HepG2 (cell line): ENCODE data around the gene ICAM3. TPM values are rescaled to one million over a fixed set of nuclear protein-coding genes. Genes with fewer than 3 reads are reported as not detected.

Experiments used
- CENPX ChIP-seq: sonication (generic); formaldehyde crosslinking; IDR thresholded peaks from 2 replicates; pipeline ENCODE4 v1.9.0; 2021; ENCODE audit warnings: mild to moderate bottlenecking, missing genetic modification reagents, moderate library complexity
- CREB1 ChIP-seq, 2 experiments: fragments of 450-650 bp in 1 of 2; IDR thresholded peaks; 2 replicates each; pipeline ENCODE4 v1.6.1; 2016 to 2017; ENCODE audit warnings: control low read depth in 1 of 2, mild to moderate bottlenecking in 1 of 2, missing compliant biosample characterization in 1 of 2, missing genetic modification characterization in 1 of 2
- CSRNP2 ChIP-seq: sonication (generic); formaldehyde crosslinking; conservative IDR thresholded peaks from 2 replicates; pipeline ENCODE4 v1.8.0; 2022; ENCODE audit warnings: low read depth, missing genetic modification reagents
- DZIP1 ChIP-seq: sonication (generic); formaldehyde crosslinking; IDR thresholded peaks from 2 replicates; pipeline ENCODE4 v1.5.0; 2020; ENCODE audit warnings: mild to moderate bottlenecking, missing genetic modification reagents
- GTF2F1 ChIP-seq: fragments of 150-350 bp; IDR thresholded peaks from 2 replicates; pipeline ENCODE4 v1.6.1; 2014; ENCODE audit warnings: low read length
- HMGXB4 ChIP-seq, 2 experiments: sonication (generic) in 1 of 2; formaldehyde crosslinking in 1 of 2; IDR thresholded peaks; 2 replicates each; pipeline versions ENCODE4 v1.4.0 to v1.6.1; 2018 to 2020; ENCODE audit warnings: missing genetic modification reagents in 2 of 2, borderline replicate concordance in 1 of 2, low read depth in 1 of 2, mild to moderate bottlenecking in 1 of 2, missing biosample characterization in 1 of 2
- IRF9 ChIP-seq: sonication (generic); formaldehyde crosslinking; IDR thresholded peaks from 2 replicates; pipeline ENCODE4 v1.8.0; 2022; ENCODE audit warnings: missing genetic modification reagents, mild to moderate bottlenecking, borderline replicate concordance
- PRMT3 ChIP-seq: sonication (generic); formaldehyde crosslinking; IDR thresholded peaks from 2 replicates; pipeline ENCODE4 v1.8.1; 2022; ENCODE audit warnings: low read depth, mild to moderate bottlenecking, moderate library complexity, missing genetic modification reagents, borderline replicate concordance
- RBM22 ChIP-seq: fragments of 200-400 bp; formaldehyde crosslinking; optimal IDR thresholded peaks from 2 replicates; pipeline ENCODE3; 2017; ENCODE audit warnings: mild to moderate bottlenecking, low read length, moderate library complexity
- TEAD3 ChIP-seq: optimal IDR thresholded peaks from 2 replicates; pipeline ENCODE3; 2016; ENCODE audit warnings: borderline replicate concordance
- ZBTB33 ChIP-seq: sonication (generic); formaldehyde crosslinking; IDR thresholded peaks from 2 replicates; pipeline ENCODE4 v1.4.0; 2020; ENCODE audit warnings: missing genetic modification reagents
- ZFP90 ChIP-seq: sonication (generic); formaldehyde crosslinking; IDR thresholded peaks from 2 replicates; pipeline ENCODE4 v1.8.0; 2022; ENCODE audit warnings: missing genetic modification reagents, mild to moderate bottlenecking, inconsistent platforms, borderline replicate concordance
- ZKSCAN1 ChIP-seq: fragments of 150-350 bp; IDR thresholded peaks from 2 replicates; pipeline ENCODE4 v1.6.1; 2014; ENCODE audit warnings: low read length
- ZMYM4 ChIP-seq: sonication (generic); formaldehyde crosslinking; IDR thresholded peaks from 2 replicates; pipeline ENCODE4 v1.8.1; 2023; ENCODE audit warnings: mild to moderate bottlenecking, missing genetic modification reagents
- ZNF12 ChIP-seq: sonication (generic); formaldehyde crosslinking; IDR thresholded peaks from 2 replicates; pipeline ENCODE4 v1.5.0; 2020; ENCODE audit warnings: missing genetic modification reagents
- ZNF263 ChIP-seq: sonication (generic); formaldehyde crosslinking; IDR thresholded peaks from 2 replicates; pipeline ENCODE4 v1.4.0; 2020; ENCODE audit warnings: missing genetic modification reagents
- ZNF558 ChIP-seq: sonication (generic); formaldehyde crosslinking; IDR thresholded peaks from 2 replicates; pipeline ENCODE4 v1.9.0; 2022; ENCODE audit warnings: mild to moderate bottlenecking, missing genetic modification reagents, borderline replicate concordance
- ZNF569 ChIP-seq: sonication (generic); formaldehyde crosslinking; IDR thresholded peaks from 2 replicates; pipeline ENCODE4 v1.5.0; 2020; ENCODE audit warnings: mild to moderate bottlenecking, missing genetic modification reagents, moderate library complexity, borderline replicate concordance
- polyA plus RNA-seq, 8 experiments: library from polyadenylated mRNA; depleted of rRNA in 3 of 8; stranded (reverse) in 7 of 8; unstranded in 1 of 8; fragments of >200 nt; fragmentation: Illumina TruSeq in 4 of 8; extraction: Trizol in 4 of 8; gene quantifications; 2 replicates each; pipeline versions ENCODE4 v1.2.1 to v1.2.3, GENCODE V29; 2011 to 2016; ENCODE audit warnings: low read depth in 4 of 8, missing spikeins in 1 of 8, mixed read lengths in 1 of 8; ENCODE audit not compliant: insufficient read depth in 1 of 8
- total RNA-seq, 5 experiments: library from RNA; depleted of rRNA; stranded (reverse); fragments of >200 nt; fragmentation: Illumina TruSeq; extraction: Trizol; gene quantifications; 2 replicates each; pipeline ENCODE4 v1.2.3, GENCODE V29; 2016; ENCODE audit warnings: low read depth in 1 of 5

The ICAM3 gene
- total and polyA plus RNA-seq, 2 of the 13 experiments (the other 11 are each of a cell fraction or from before 2014, with no cell fraction given), result 14.1 to 21.0 TPM

- no peak for TF ChIP-seq ZBTB33
- TF ChIP-seq DZIP1 (CRISPR knock-in tag), result no peak
- TF ChIP-seq RBM22, result peak; percentile 4
- TF ChIP-seq IRF9, result peak; percentile 65; the same call in 1 of the 2 replicates
- TF ChIP-seq ZKSCAN1, result no peak
- TF ChIP-seq ZNF569, result 0 out of 2 replicates have a peak, but pooled peaks have one; percentile 26
- TF ChIP-seq PRMT3 (CRISPR knock-in tag), result no peak
- TF ChIP-seq ZNF558 (CRISPR knock-in tag), result peak; percentile 19; the same call in 1 of the 2 replicates
- TF ChIP-seq CSRNP2 (CRISPR knock-in tag), result 0 out of 2 replicates have a peak, but pooled peaks have one; percentile 36
- 0 out of 2 replicates have a peak, but pooled peaks have one; percentile 3 for TF ChIP-seq ZFP90 (CRISPR knock-in tag)
- TF ChIP-seq ZNF12, result no peak
- TF ChIP-seq CREB1 (IDR thresholded peaks at IDR 0.05), result no peak
- TF ChIP-seq CREB1 (CRISPR knock-in tag; IDR thresholded peaks at IDR 0.05), result 0 out of 2 replicates have a peak, but pooled peaks have one; percentile 66
- peak; percentile 4; the same call in 1 of the 2 replicates for TF ChIP-seq ZMYM4
- TF ChIP-seq HMGXB4 (CRISPR knock-in tag; IDR thresholded peaks at IDR 0.05; ENCODE audit: borderline replicate concordance in 1 of 2, low read depth in 1 of 2), result 0 out of 4 replicates have a peak, but pooled peaks of 1 of the 2 experiments have one; percentile 6
- TF ChIP-seq TEAD3 (CRISPR knock-in tag), result no peak
- TF ChIP-seq CENPX, result no peak
- TF ChIP-seq ZNF263 (CRISPR knock-in tag), result peak; percentile 96
- TF ChIP-seq GTF2F1, result 0 out of 2 replicates have a peak, but pooled peaks have one; percentile 4
These were observed 5.5 kb downstream of the ICAM3 start (continued) for GRCh38 chr19:10333758-10334587.
